NB4 (cell line): ENCODE data around the gene PCSK6.

Experiments
- DNase-seq: peaks from one replicate; pipeline ENCODE4 v3.0.0; 2010; ENCODE audit warnings: low read depth
- H3K4me3 ChIP-seq: one replicate; pipeline ENCODE4 v1.5.1; 2011; ENCODE audit warnings: mild to moderate bottlenecking, low read depth, low read length, moderate library complexity
- CTCF ChIP-seq: IDR thresholded peaks from one replicate; pipeline ENCODE4 v1.5.1; 2012; ENCODE audit warnings: low read depth, low read length
- MAX ChIP-seq: IDR thresholded peaks from 2 replicates; pipeline ENCODE4 v1.6.1; 2011; ENCODE audit warnings: low read depth, low read length
- MYC ChIP-seq: IDR thresholded peaks from 2 replicates; pipeline ENCODE4 v1.6.1; 2011; ENCODE audit warnings: low read depth, low read length
- POLR2A ChIP-seq: IDR thresholded peaks from 2 replicates; pipeline ENCODE4 v1.6.1; 2011; ENCODE audit warnings: mild to moderate bottlenecking; ENCODE audit not compliant: insufficient read length; ENCODE audit errors: extremely low read depth

The PCSK6 gene

GRCh38 chr15:101277943-101278564 lies 211.5 kb downstream of the PCSK6 start:
- TF ChIP-seq POLR2A, result no peak
- TF ChIP-seq MYC, result no peak
- TF ChIP-seq CTCF, result no peak
- peak overlapping the region; percentile 60 for H3K4me3 ChIP-seq
- no peak for DNase-seq

- H3K4me3 ChIP-seq, result peak within 1 kb of the TSS; percentile 87
- TF ChIP-seq CTCF (no peak), MAX (peak; percentile 91), MYC (peak; percentile 21; the same call in 1 of the 2 replicates), POLR2A (peak; percentile 48)
- peak; percentile 95 for DNase-seq
Measured at GRCh38 chr15:101277038-101277822, 212.3 kb downstream of the PCSK6 start, which contains the start of gene SELENOS. Gene SELENOS (minus strand): TSS chr15:101277485. CDS start chr15:101277417, 68 bp downstream.

- peak; percentile 67 for DNase-seq
- TF ChIP-seq MYC (no peak), POLR2A (no peak), MAX (no peak), CTCF (peak; percentile 20)
- peak overlapping the region; percentile 87 for H3K4me3 ChIP-seq
Measured at GRCh38 chr15:101276501-101277037, 212.9 kb downstream of the PCSK6 start.

- no peak overlapping the region for H3K4me3 ChIP-seq
- TF ChIP-seq POLR2A (no peak), CTCF (no peak), MAX (no peak), MYC (no peak)
- DNase-seq, result no peak
Measured at GRCh38 chr15:101275018-101275417, 214.5 kb downstream of the PCSK6 start.

GRCh38 chr15:101273534-101273933 lies 216.0 kb downstream of the PCSK6 start:
- no peak for DNase-seq
- no peak overlapping the region for H3K4me3 ChIP-seq
- no peak for TF ChIP-seq CTCF
- TF ChIP-seq MYC, result no peak
- TF ChIP-seq POLR2A, result no peak
- TF ChIP-seq MAX, result no peak
